NT2/D1 (cell line): ENCODE measurements around the gene SLC12A8.

Source experiments
- DNase-seq: peaks from one replicate; pipeline ENCODE4 v3.0.0-alpha.2; 2011; ENCODE audit warnings: low read depth, low spot score
- H3K27me3 ChIP-seq: 2 replicates; pipeline ENCODE4 v1.6.0; 2011; ENCODE audit warnings: mild to moderate bottlenecking; ENCODE audit not compliant: insufficient read length, insufficient read depth
- H3K36me3 ChIP-seq: 2 replicates; pipeline ENCODE4 v1.6.1; 2011; ENCODE audit warnings: mild to moderate bottlenecking, low read length, mixed read lengths; ENCODE audit not compliant: insufficient read depth, insufficient read length
- H3K4me1 ChIP-seq: 2 replicates; pipeline ENCODE4 v1.5.1; 2011; ENCODE audit not compliant: insufficient read depth, insufficient read length
- H3K4me3 ChIP-seq: 2 replicates; pipeline ENCODE4 v1.5.1; 2011; ENCODE audit warnings: low read depth; ENCODE audit not compliant: insufficient read length
- H3K9ac ChIP-seq: 2 replicates; pipeline ENCODE4 v1.6.0; 2011; ENCODE audit warnings: low read depth; ENCODE audit not compliant: insufficient read length
- H3K9me3 ChIP-seq: 2 replicates; pipeline ENCODE4 v1.5.1; 2011; ENCODE audit warnings: mild to moderate bottlenecking, low read length; ENCODE audit not compliant: insufficient read depth
- SUZ12 ChIP-seq: IDR thresholded peaks from 2 replicates; pipeline ENCODE4 v1.6.1; 2011; ENCODE audit not compliant: insufficient read length, insufficient read depth; ENCODE audit errors: extremely low read depth
- YY1 ChIP-seq: IDR thresholded peaks from 2 replicates; pipeline ENCODE4 v1.6.1; 2011; ENCODE audit not compliant: insufficient read length, insufficient read depth
- ZNF274 ChIP-seq: IDR thresholded peaks from 2 replicates; pipeline ENCODE4 v1.6.1; 2011; ENCODE audit warnings: mild to moderate bottlenecking, low read depth, low read length

Gene SLC12A8

GRCh38 chr3:125107363-125107762 lies 105.2 kb downstream of the SLC12A8 start:
- no peak for DNase-seq
- peaks cover 4% of the 10 kb centered on the region for H3K4me1 ChIP-seq
- H3K9ac ChIP-seq: no peak overlapping the region
- no peak for TF ChIP-seq ZNF274
- no peak for TF ChIP-seq YY1
- no peak for TF ChIP-seq SUZ12
- no peak overlapping the region for H3K4me3 ChIP-seq
- H3K9me3 ChIP-seq: 0 out of 2 replicates have a peak, but pooled peaks cover 8% of the 10 kb centered on the region
- H3K27me3 ChIP-seq: no peaks in the 10 kb centered on the region
- H3K36me3 ChIP-seq: peaks cover 16% of the 10 kb centered on the region

DNA sequence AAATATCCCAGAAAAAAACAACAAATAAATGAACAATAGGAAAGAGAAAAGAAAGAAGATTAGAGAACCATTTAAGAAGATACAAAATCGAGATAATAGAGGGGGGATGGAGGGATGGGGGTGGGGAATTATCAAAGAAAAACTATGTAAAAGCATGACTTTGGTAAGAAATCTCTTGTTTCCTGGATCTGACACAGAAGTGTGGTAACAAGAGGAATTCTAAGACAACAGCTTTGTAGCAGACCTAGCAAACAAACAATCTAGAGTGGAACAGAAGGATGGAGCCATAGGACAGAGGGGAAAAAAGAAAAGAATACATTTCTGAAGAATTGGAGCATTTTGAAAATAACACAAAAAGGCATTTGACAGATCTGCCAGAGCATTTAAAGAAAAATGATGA lies 107.4 kb downstream of the SLC12A8 start:
- no peak overlapping the region for H3K4me3 ChIP-seq
- H3K36me3 ChIP-seq: peaks cover 16% of the 10 kb centered on the region
- TF ChIP-seq YY1 (no peak), SUZ12 (no peak), ZNF274 (no peak)
- H3K9me3 ChIP-seq: 0 out of 2 replicates have a peak, but pooled peaks cover 8% of the 10 kb centered on the region
- no peak for DNase-seq
- peaks cover 4% of the 10 kb centered on the region for H3K4me1 ChIP-seq
- no peak overlapping the region for H3K9ac ChIP-seq
- no peaks in the 10 kb centered on the region for H3K27me3 ChIP-seq

- no peak for DNase-seq
- Histone ChIP-seq H3K36me3 (peaks cover 16% of the 10 kb centered on the region), H3K27me3 (no peaks in the 10 kb centered on the region), H3K9me3 (0 out of 2 replicates have a peak, but pooled peaks cover 8% of the 10 kb centered on the region), H3K4me3 (no peak overlapping the region), H3K4me1 (peaks cover 4% of the 10 kb centered on the region), H3K9ac (no peak overlapping the region)
- no peak for TF ChIP-seq ZNF274
- no peak for TF ChIP-seq YY1
- TF ChIP-seq SUZ12: no peak
Measured at GRCh38 chr3:125104639-125105038, 107.9 kb downstream of the SLC12A8 start.

DNA sequence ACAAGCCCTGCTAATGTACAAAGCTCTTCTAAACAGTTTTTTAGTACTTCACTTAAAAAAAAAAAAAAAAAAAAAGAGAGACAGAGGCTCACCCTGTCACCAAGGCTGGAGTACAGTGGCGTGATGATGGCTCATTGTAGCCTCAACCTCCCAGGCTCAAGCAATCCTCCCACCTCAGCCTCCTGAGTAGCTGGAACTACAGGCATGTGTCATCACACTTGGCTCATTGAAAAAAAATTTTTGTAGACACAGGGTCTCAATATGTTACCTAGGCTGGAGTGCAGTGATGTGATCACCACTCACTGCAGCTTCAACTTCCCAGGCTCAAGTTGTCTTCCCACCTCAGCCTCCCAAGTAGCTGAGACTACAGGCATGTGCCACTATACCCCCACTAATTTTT lies 109.1 kb downstream of the SLC12A8 start:
- Histone ChIP-seq H3K9ac (no peak overlapping the region), H3K9me3 (0 out of 2 replicates have a peak, but pooled peaks cover 8% of the 10 kb centered on the region), H3K4me3 (no peak overlapping the region), H3K27me3 (no peaks in the 10 kb centered on the region), H3K4me1 (peaks cover 4% of the 10 kb centered on the region), H3K36me3 (peaks cover 16% of the 10 kb centered on the region)
- no peak for TF ChIP-seq YY1
- TF ChIP-seq ZNF274: no peak
- no peak for TF ChIP-seq SUZ12
- no peak for DNase-seq

- TF ChIP-seq YY1 (no peak), ZNF274 (no peak), SUZ12 (no peak)
- Histone ChIP-seq H3K27me3 (no peaks in the 10 kb centered on the region), H3K4me1 (no peaks in the 10 kb centered on the region), H3K9ac (no peak overlapping the region), H3K9me3 (0 out of 2 replicates have a peak, but pooled peaks cover 8% of the 10 kb centered on the region), H3K36me3 (peaks cover 10% of the 10 kb centered on the region), H3K4me3 (no peak overlapping the region)
- no peak for DNase-seq
Measured at GRCh38 chr3:125102470-125102869, 110.1 kb downstream of the SLC12A8 start.

DNA sequence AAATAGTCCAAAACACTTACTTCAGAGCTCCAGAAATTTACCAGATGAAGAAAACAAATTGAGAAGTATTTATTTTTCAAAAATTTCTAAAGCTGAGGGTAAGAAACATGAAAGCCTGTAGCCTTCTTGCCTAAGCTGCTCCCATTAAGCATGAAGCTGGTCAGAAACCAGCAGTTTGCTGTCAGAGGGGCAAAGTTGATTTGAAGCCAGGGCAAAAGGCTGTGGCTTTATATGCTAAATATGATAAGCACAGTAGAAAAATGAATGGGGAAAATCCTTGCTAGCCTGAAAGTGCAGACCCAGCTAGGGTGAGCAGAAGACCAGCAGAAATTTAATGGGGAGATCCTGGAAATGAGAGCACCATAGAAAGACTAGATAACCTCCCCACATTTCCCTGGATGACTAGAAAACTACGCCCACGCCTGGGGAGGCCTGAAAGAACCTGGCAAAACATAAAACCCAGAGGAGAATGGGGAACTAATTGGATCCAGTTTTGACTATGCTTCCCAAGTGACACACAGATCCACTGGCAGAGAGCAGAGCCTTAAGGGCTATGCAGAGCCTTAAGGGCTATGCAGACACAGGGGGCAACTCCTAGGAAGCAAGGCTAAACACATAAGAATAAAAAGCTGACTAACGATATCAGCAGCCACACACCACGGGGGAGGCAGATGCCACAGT lies 113.8 kb downstream of the SLC12A8 start:
- H3K9me3 ChIP-seq: no peaks in the 10 kb centered on the region
- no peak for DNase-seq
- H3K4me3 ChIP-seq: no peak overlapping the region
- H3K27me3 ChIP-seq: no peaks in the 10 kb centered on the region
- H3K4me1 ChIP-seq: no peaks in the 10 kb centered on the region
- TF ChIP-seq ZNF274 (no peak), YY1 (no peak), SUZ12 (no peak)
- H3K9ac ChIP-seq: no peak overlapping the region
- H3K36me3 ChIP-seq: peaks cover 10% of the 10 kb centered on the region

DNA sequence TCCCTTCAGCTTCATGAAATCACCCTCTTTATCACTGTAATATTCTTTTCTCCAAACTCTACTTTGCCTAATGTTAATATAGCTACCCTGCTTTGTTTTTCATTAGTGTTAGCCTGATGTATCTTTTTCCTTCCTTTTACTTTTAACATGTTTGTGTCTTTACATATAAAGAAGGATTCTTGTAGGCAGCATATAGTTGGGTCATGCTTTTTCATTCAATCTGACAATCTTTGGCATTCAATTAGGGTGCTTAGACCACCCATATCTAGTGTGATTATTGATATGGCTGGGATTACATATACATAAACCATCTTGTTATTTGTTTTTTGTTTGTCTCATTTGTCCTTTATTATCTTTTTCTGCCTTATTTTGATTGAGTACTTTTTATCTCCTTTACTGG lies 121.9 kb downstream of the SLC12A8 start:
- Histone ChIP-seq H3K27me3 (no peaks in the 10 kb centered on the region), H3K4me3 (no peak overlapping the region), H3K9me3 (no peaks in the 10 kb centered on the region), H3K9ac (no peak overlapping the region), H3K4me1 (no peaks in the 10 kb centered on the region), H3K36me3 (peaks cover 18% of the 10 kb centered on the region)
- no peak for DNase-seq
- TF ChIP-seq YY1 (no peak), SUZ12 (no peak), ZNF274 (no peak)
